Mesothelial cell of epicardium (in vitro differentiated cells): ENCODE measurements around the gene RUSC1. TPM values are rescaled to one million over a fixed set of nuclear protein-coding genes. Genes with fewer than 3 reads are reported as not detected.

Experiments used
- DNase-seq, 2 experiments: peaks; one replicate each; pipeline ENCODE4 v3.0.0; 2021; ENCODE audit warnings: low spot score in 2 of 2; ENCODE audit not compliant: unreplicated experiment in 2 of 2
- H3K27ac Mint-ChIP-seq: 2 replicates; pipeline ENCODE4 v1.8.0; 2021; ENCODE audit warnings: mixed read lengths
- H3K27me3 Mint-ChIP-seq: 2 replicates; pipeline ENCODE4 v1.8.0; 2021; ENCODE audit warnings: low read depth, mixed read lengths
- H3K36me3 Mint-ChIP-seq: 2 replicates; pipeline ENCODE4 v1.8.0; 2021; ENCODE audit warnings: mixed read lengths
- H3K4me1 Mint-ChIP-seq: 2 replicates; pipeline ENCODE4 v1.8.0; 2021; ENCODE audit warnings: mixed read lengths
- H3K4me3 Mint-ChIP-seq: 2 replicates; pipeline ENCODE4 v1.8.0; 2021; ENCODE audit warnings: mild to moderate bottlenecking, moderate library complexity, mixed read lengths
- H3K9me3 Mint-ChIP-seq: 2 replicates; pipeline ENCODE4 v1.8.0; 2021; ENCODE audit warnings: mixed read lengths
- total RNA-seq: library from RNA; stranded (reverse); gene quantifications from 3 replicates; pipeline ENCODE4 v1.2.1, GENCODE V29; 2021
- TF ChIP-seq, protein P1 (sequence below): fragments of 200-600 bp; sonication (generic); IDR thresholded peaks from one replicate; pipeline ENCODE4 v1.5.0; 2021; ENCODE audit warnings: antibody characterized with exemption; ENCODE audit not compliant: unreplicated experiment

Gene RUSC1
- total RNA-seq, 1 donor from 2014 or later, result 55.5 TPM

DNA sequence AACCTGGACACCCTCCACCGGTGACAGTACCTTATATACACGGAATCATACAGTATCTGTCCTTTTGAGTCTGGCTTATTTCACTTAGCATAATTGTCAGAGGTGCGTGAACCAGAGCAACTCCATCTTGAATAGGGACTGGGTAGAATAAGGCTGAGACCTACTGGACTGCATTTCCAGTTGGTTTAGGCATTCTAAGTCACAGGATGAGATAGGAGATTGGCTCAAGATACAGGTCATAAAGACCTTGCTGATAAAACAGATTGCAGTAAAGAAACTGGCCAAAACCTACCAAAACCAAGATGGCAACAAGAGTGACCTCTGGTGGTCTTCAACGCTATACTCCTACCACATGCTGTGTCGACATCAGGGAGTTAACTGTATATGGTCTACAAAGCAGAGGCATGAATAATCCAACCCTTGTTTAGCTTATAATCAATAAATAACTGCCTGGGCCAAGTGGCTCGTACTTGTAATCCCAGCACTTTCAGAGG lies 13.4 kb upstream of the RUSC1 start:
- peak overlapping the region; percentile 98 for H3K27ac Mint-ChIP-seq
- peaks cover 18% of the 10 kb centered on the region for H3K4me1 Mint-ChIP-seq
- H3K4me3 Mint-ChIP-seq, result no peak overlapping the region
- TF ChIP-seq, protein P1, sequence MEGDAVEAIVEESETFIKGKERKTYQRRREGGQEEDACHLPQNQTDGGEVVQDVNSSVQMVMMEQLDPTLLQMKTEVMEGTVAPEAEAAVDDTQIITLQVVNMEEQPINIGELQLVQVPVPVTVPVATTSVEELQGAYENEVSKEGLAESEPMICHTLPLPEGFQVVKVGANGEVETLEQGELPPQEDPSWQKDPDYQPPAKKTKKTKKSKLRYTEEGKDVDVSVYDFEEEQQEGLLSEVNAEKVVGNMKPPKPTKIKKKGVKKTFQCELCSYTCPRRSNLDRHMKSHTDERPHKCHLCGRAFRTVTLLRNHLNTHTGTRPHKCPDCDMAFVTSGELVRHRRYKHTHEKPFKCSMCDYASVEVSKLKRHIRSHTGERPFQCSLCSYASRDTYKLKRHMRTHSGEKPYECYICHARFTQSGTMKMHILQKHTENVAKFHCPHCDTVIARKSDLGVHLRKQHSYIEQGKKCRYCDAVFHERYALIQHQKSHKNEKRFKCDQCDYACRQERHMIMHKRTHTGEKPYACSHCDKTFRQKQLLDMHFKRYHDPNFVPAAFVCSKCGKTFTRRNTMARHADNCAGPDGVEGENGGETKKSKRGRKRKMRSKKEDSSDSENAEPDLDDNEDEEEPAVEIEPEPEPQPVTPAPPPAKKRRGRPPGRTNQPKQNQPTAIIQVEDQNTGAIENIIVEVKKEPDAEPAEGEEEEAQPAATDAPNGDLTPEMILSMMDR, result no peak
- H3K27me3 Mint-ChIP-seq, result no peaks in the 10 kb centered on the region
- H3K36me3 Mint-ChIP-seq, result peaks cover 10% of the 10 kb centered on the region
- no peak for DNase-seq
- no peaks in the 10 kb centered on the region for H3K9me3 Mint-ChIP-seq

DNA sequence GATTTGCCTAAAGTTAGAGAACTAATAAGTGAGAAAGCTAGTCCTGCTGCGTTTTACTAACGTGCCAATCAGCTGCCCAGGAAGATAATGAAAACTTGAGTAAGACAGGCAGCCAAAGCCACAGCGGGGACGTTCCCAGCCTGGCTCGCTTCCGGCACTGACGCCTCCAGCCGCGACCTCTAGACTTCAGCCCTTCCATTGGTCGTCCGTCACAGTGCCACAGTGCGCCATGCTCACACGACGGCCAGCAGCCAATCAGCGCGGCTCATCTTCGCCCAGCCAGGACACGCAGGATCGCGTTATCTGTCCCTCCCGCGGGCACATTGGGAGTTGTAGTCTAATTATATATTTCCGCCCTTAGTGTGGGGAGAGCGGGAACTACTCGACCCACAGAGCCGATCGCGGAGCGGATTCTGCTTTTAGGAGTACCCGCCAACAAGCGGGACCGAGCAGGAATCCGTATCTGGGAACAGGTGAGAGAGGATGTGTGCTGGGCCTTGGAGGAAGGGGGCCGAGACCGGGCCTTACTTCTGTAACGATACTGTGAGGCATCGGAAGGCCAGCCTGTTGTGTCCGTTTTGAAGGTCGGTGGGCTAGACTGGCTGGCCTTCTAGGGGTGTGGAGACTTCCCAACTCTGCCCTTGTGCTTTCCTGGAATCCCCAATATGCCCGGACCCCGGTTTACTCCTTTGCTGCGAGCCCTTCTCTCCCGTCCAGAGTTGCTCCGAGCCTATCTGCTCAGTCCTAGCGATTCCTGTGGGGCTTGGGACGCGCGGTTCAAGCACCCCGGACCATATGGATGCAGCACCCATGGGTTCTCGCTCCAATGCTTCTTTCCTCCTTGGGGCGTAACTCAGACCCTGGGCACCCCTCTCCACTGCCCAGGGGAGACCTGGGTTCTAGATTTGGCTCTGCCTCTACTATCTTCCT lies 11.9 kb upstream of the RUSC1 start, which contains the start of gene FDPS:
Gene FDPS (plus strand): TSS at position 374 of the 930 bp plus-strand sequence. CDS start 924 bp downstream, outside the sequence.
- Mint-ChIP-seq H3K4me3 (peak within 1 kb of the TSS; percentile 96), H3K4me1 (peaks cover 18% of the 10 kb centered on the region), H3K27ac (peak within 1 kb of the TSS; percentile 98), H3K9me3 (no peaks in the 10 kb centered on the region), H3K36me3 (peaks cover 19% of the 10 kb centered on the region), H3K27me3 (no peaks in the 10 kb centered on the region)
- DNase-seq, result peak; percentile 86 to 90
- TF ChIP-seq, protein P1, result no peak

DNA sequence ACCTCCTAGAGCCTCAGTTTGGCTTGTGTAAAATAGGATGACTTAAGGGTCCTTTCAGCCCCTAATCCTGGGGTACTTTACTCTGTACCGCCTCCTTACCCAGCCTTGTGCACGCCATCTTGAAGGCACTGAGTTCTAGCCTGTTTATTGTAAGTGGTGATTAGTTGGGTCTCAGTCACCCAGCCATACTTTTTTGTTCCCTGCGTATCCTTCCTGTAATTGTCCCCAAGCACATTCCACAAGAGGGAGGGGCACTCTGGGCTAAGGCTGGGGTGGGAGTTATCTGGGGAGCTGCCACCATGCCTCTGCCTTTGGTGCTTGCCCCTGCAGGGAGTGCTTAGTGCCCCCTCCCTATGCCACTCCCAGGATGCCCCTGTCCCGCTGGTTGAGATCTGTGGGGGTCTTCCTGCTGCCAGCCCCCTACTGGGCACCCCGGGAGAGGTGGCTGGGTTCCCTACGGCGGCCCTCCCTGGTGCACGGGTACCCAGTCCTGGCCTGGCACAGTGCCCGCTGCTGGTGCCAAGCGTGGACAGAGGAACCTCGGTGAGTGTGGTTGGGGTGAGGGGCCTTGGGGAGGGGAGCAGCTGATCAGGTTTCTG lies 11.2 kb upstream of the RUSC1 start:
- Mint-ChIP-seq H3K4me3 (peak overlapping the region; percentile 96), H3K27ac (peak overlapping the region; percentile 98), H3K27me3 (no peaks in the 10 kb centered on the region), H3K36me3 (peaks cover 19% of the 10 kb centered on the region), H3K4me1 (peaks cover 18% of the 10 kb centered on the region), H3K9me3 (no peaks in the 10 kb centered on the region)
- DNase-seq, result no peak
- TF ChIP-seq, protein P1, result no peak

DNA sequence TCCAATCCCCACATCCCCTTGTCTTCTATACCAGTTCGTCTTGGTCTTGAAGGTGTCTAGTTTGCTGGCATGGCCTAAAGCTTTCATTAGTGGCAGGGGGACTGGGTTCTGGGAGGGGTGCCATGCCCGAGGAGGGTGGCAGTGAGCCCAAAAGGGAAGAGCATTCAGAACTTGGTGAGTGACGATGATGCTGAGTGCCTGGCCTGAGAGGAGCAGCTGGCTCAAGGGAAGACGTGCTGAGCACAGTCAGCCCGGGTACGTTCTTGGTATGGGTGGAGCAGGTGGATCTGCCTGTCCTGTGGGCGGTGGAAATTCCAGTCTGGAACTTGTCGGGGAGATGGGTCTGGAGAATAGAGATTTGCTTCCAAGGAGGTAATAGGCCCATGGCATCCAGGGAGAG lies 7.4 kb upstream of the RUSC1 start:
- Mint-ChIP-seq H3K27me3 (no peaks in the 10 kb centered on the region), H3K27ac (peak overlapping the region; percentile 63), H3K36me3 (peaks cover 23% of the 10 kb centered on the region), H3K4me3 (no peak overlapping the region), H3K9me3 (no peaks in the 10 kb centered on the region), H3K4me1 (peaks cover 17% of the 10 kb centered on the region)
- TF ChIP-seq, protein P1, result no peak
- DNase-seq, result no peak

DNA sequence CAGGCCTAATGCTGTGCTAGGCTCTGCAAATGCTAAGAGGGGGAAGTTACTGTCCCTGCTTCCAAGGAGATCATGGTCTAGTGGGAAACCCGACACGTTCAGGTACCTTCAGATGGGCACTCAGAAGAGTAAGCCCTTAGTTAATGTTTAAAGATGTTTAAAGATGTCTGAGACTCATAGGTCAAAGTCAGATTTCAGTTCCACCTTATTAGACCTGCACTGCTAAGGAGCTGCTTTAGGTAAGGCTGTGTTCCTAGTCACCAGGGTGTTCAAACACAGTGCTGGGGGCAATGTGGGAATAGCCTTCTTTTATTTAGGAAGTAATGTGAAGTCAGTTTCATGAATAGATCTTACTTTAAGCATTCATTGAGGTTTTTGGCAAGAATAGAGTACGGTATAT lies 3.8 kb upstream of the RUSC1 start:
- no peaks in the 10 kb centered on the region for H3K27me3 Mint-ChIP-seq
- no peak overlapping the region for H3K27ac Mint-ChIP-seq
- H3K9me3 Mint-ChIP-seq, result no peaks in the 10 kb centered on the region
- H3K4me3 Mint-ChIP-seq, result no peak overlapping the region
- peaks cover 23% of the 10 kb centered on the region for H3K36me3 Mint-ChIP-seq
- TF ChIP-seq, protein P1, result no peak
- H3K4me1 Mint-ChIP-seq, result peaks cover 19% of the 10 kb centered on the region
- DNase-seq, result no peak
